Vagina (tissue), 2 donors: ENCODE data around the gene ENOX1. TPM values are rescaled to one million over a fixed set of nuclear protein-coding genes. Genes with fewer than 3 reads are reported as not detected.

Source experiments
- DNase-seq, 2 donors: peaks; one replicate each; pipeline ENCODE4 v3.0.0-alpha.2; 2017; ENCODE audit errors: extremely low spot score in 2 of 2
- H3K27ac ChIP-seq: fragments of 200-600 bp; sonication (generic); one replicate; pipeline ENCODE4 v1.5.1; 2019
- H3K27me3 ChIP-seq: fragments of 200-600 bp; sonication (generic); one replicate; pipeline ENCODE4 v1.5.1; 2019
- H3K36me3 ChIP-seq, 2 donors: fragments of 200-600 bp; sonication (generic); one replicate each; pipeline ENCODE4 v1.5.1; 2017 to 2019
- H3K4me1 ChIP-seq: fragments of 200-600 bp; sonication (generic); one replicate; pipeline ENCODE4 v1.5.1; 2019
- H3K4me3 ChIP-seq, 2 donors: fragments of 200-600 bp; sonication (generic); 1 replicate in 1 of 2; 2 replicates in 1 of 2; pipeline ENCODE4 v1.5.1; 2016 to 2019
- H3K9me3 ChIP-seq: fragments of 200-600 bp; sonication (generic); one replicate; pipeline ENCODE4 v1.5.1; 2019
- CTCF ChIP-seq, 3 experiments: fragments of 450-650 bp in 2 of 3; fragments of 200-600 bp in 1 of 3; sonication (generic) in 1 of 3; IDR thresholded peaks; one replicate each; pipeline ENCODE4 v1.5.1; 2017 to 2019; ENCODE audit warnings: antibody characterized with exemption in 3 of 3, mild to moderate bottlenecking in 2 of 3, moderate library complexity in 2 of 3
- POLR2A ChIP-seq, 2 donors: fragments of 450-650 bp; IDR thresholded peaks; one replicate each; pipeline ENCODE4 v1.6.1; 2017; ENCODE audit warnings: antibody characterized with exemption in 2 of 2, mild to moderate bottlenecking in 2 of 2, moderate library complexity in 2 of 2
- POLR2AphosphoS5 ChIP-seq, 2 donors: sonication (generic); formaldehyde crosslinking; IDR thresholded peaks; one replicate each; pipeline ENCODE4 v1.9.0; 2017; ENCODE audit warnings: antibody characterized with exemption in 2 of 2, mild to moderate bottlenecking in 2 of 2, low read depth in 1 of 2; ENCODE audit not compliant: insufficient read depth in 1 of 2
- intact Hi-C: fragments of 100-400 bp; cut with DNase I; formaldehyde crosslinking; loops from one replicate; pipeline ENCODE4 v1.15.1; 2023
- total RNA-seq: library from RNA; depleted of rRNA; stranded (reverse); fragments of >200 nt; gene quantifications from one replicate; pipeline ENCODE4 v1.2.3, GENCODE V29; 2016

Gene ENOX1
- total RNA-seq, 1 donor from 2014 or later, result 2.7 TPM

DNA sequence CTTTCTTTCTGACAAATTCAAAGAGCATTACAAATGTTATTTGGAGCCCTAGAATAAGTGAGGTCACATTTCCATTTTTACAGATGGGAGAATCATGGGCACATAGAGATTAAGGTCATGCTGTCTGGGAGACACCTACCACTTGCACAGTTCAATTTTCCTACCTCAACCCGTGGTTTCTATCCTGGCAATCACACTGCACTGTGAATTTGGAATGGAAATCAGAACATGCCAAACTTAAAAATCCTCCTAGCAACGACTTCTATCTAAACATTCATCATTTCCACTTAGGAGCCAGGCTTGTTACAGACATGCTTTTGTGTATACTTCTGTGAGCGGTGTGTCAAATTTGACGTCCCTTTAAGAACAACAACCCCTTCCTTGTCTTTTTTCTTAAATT is 511.9 kb downstream of the ENOX1 start:
- intact Hi-C loops, result no loop called here
- Histone ChIP-seq H3K36me3 (no peaks in the 10 kb centered on the region), H3K9me3 (no peaks in the 10 kb centered on the region), H3K27me3 (no peaks in the 10 kb centered on the region), H3K4me3 (no peak overlapping the region), H3K4me1 (peaks cover 10% of the 10 kb centered on the region), H3K27ac (no peak overlapping the region)
- DNase-seq, result no peak
- TF ChIP-seq POLR2A (IDR thresholded peaks at IDR 0.05) (no peak), POLR2AphosphoS5 (IDR thresholded peaks at IDR 0.05; ENCODE audit: insufficient read depth in 1 of 2, low read depth in 1 of 2) (no peak), CTCF (IDR thresholded peaks at IDR 0.05) (no peak)

DNA sequence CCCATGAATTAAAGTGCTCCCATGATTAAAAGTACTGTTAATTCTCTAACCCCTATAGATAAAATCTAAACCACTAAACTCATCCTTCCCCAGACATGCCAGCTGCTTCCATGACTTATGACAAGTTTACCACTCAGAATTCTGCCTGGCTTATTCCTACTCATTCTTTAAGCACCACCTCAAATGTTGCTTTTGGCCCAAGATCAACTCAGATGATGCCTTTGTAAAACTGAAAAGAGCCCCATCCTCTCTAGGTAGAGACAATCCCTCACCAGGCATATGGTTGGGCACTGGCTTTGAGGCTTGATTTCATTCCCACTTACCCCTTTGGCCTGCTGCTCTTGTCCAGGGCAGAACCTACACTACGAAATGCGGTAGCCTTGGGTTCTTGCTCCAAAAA is 513.4 kb downstream of the ENOX1 start:
- no peaks in the 10 kb centered on the region for H3K9me3 ChIP-seq
- no peaks in the 10 kb centered on the region for H3K36me3 ChIP-seq
- no peak overlapping the region for H3K27ac ChIP-seq
- H3K4me1 ChIP-seq, result peaks cover 24% of the 10 kb centered on the region
- no peak for TF ChIP-seq CTCF (IDR thresholded peaks at IDR 0.05)
- no peak for TF ChIP-seq POLR2AphosphoS5 (IDR thresholded peaks at IDR 0.05; ENCODE audit: insufficient read depth in 1 of 2, low read depth in 1 of 2)
- TF ChIP-seq POLR2A (IDR thresholded peaks at IDR 0.05), result no peak
- no peaks in the 10 kb centered on the region for H3K27me3 ChIP-seq
- no peak for DNase-seq
- intact Hi-C loops, result no loop called here
- no peak overlapping the region for H3K4me3 ChIP-seq

GRCh38 chr13:43272851-43273250 is 513.9 kb downstream of the ENOX1 start:
- TF ChIP-seq POLR2AphosphoS5 (IDR thresholded peaks at IDR 0.05; ENCODE audit: insufficient read depth in 1 of 2, low read depth in 1 of 2), result no peak
- TF ChIP-seq CTCF (IDR thresholded peaks at IDR 0.05), result no peak
- no peak for TF ChIP-seq POLR2A (IDR thresholded peaks at IDR 0.05)

DNA sequence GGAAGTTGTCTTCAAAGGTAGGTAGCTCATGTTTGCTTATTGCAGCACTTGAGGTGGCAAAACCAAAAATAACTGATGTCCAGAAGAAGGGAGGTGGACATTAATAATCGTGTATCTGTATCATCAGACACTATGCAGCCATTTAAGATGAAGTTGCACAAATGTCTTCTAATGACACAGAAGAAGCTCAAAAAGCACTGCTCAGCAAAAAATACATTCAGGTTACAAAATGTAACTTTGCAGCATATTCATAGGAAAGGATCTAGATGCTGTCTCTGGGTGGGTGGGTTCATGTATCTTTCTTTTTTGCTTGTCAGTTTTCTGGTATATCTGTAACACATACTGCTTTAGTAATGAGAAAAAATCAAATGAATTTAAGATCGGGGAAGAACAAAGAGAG is 515.6 kb downstream of the ENOX1 start:
- TF ChIP-seq POLR2A (IDR thresholded peaks at IDR 0.05), result no peak
- no peak for TF ChIP-seq CTCF (IDR thresholded peaks at IDR 0.05)
- TF ChIP-seq POLR2AphosphoS5 (IDR thresholded peaks at IDR 0.05; ENCODE audit: insufficient read depth in 1 of 2, low read depth in 1 of 2), result no peak
- no peak overlapping the region for H3K4me3 ChIP-seq
- H3K4me1 ChIP-seq, result peaks cover 24% of the 10 kb centered on the region
- H3K27me3 ChIP-seq, result no peaks in the 10 kb centered on the region
- intact Hi-C loops, result no loop called here
- H3K9me3 ChIP-seq, result no peaks in the 10 kb centered on the region
- no peak overlapping the region for H3K27ac ChIP-seq
- H3K36me3 ChIP-seq, result no peaks in the 10 kb centered on the region
- DNase-seq, result no peak

More at GRCh38 chr13:43272851-43273250, 513.9 kb downstream of the ENOX1 start:
- H3K27me3 ChIP-seq, result no peaks in the 10 kb centered on the region
- intact Hi-C loops, result no loop called here
- no peak overlapping the region for H3K27ac ChIP-seq
- DNase-seq, result no peak
- H3K4me3 ChIP-seq, result no peak overlapping the region
- H3K4me1 ChIP-seq, result peaks cover 24% of the 10 kb centered on the region
- no peaks in the 10 kb centered on the region for H3K9me3 ChIP-seq
- no peaks in the 10 kb centered on the region for H3K36me3 ChIP-seq

DNA sequence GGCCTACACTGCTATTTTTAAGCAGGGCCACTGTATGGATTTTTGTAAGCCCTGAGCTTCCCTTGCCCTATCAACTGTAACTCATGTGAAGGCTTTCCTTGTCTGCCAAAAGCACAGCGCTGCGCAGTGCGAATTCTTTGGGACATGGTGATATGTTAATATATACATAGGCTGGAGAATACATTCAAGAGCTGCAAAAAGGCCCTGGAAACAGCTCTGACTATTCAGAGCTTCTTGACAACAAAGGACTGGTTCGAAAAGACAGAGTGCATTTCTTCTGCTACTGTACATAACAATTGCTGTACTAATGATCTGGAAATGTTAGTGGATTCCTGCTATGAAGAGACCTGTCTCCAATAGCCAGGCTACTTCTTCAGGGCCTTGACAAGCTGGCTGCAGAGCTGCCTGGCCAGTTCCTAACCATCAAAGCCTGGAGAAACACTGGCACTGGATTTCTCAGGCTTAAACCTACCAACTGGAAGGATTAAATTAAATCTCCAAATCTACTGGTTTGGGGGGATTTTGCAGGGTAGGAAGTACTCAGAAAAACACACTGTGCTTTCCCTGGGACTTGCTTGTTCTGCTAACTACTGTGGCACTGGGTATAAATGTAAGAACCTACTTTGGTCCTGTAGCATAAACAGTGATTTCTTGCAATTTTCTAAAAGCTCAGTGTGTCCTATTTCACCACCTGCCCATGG is 516.5 kb downstream of the ENOX1 start:
- intact Hi-C loops, result no loop called here
- no peak overlapping the region for H3K27ac ChIP-seq

More for the DNA sequence above, 516.5 kb downstream of the ENOX1 start:
- Histone ChIP-seq H3K27me3 (no peaks in the 10 kb centered on the region), H3K4me1 (peaks cover 24% of the 10 kb centered on the region), H3K9me3 (no peaks in the 10 kb centered on the region), H3K36me3 (no peaks in the 10 kb centered on the region), H3K4me3 (no peak overlapping the region)
- TF ChIP-seq POLR2AphosphoS5 (IDR thresholded peaks at IDR 0.05; ENCODE audit: insufficient read depth in 1 of 2, low read depth in 1 of 2), result no peak
- no peak for TF ChIP-seq POLR2A (IDR thresholded peaks at IDR 0.05)
- no peak for TF ChIP-seq CTCF (IDR thresholded peaks at IDR 0.05)
- DNase-seq, result no peak
